HepG2 (cell line): ENCODE measurements around the gene PGA3. TPM values are rescaled to one million over a fixed set of nuclear protein-coding genes. Genes with fewer than 3 reads are reported as not detected.

Source experiments
- ARID4A ChIP-seq: sonication (generic); formaldehyde crosslinking; IDR thresholded peaks from 2 replicates; pipeline ENCODE4 v1.5.0; 2020; ENCODE audit warnings: mild to moderate bottlenecking, missing genetic modification reagents, borderline replicate concordance
- FOXA1 ChIP-seq, 2 experiments: fragments of 450-650 bp in 1 of 2; sonication (generic) in 1 of 2; formaldehyde crosslinking in 1 of 2; IDR thresholded peaks; 2 replicates each; pipeline versions ENCODE4 v1.4.0 to v1.6.1; 2016 to 2020; ENCODE audit warnings: missing genetic modification reagents in 1 of 2
- GABPA ChIP-seq, 2 experiments: IDR thresholded peaks; 2 replicates each; pipeline ENCODE4 v1.6.1; 2011 to 2016; ENCODE audit warnings: low read depth in 2 of 2, low read length in 1 of 2, missing biosample characterization in 1 of 2, missing genetic modification characterization in 1 of 2
- MXI1 ChIP-seq: IDR thresholded peaks from 3 replicates; pipeline ENCODE4 v1.6.1; 2012; ENCODE audit warnings: low read depth, low read length, inconsistent platforms, borderline replicate concordance
- NCOR1 ChIP-seq: fragments of 200-600 bp; sonication (generic); IDR thresholded peaks from 2 replicates; pipeline ENCODE4 v1.7.0; 2017; ENCODE audit warnings: antibody characterized with exemption, low read length, borderline replicate concordance
- NR2F2 ChIP-seq: IDR thresholded peaks from 2 replicates; pipeline ENCODE4 v1.6.1; 2012; ENCODE audit warnings: low read depth, inconsistent platforms, borderline replicate concordance
- PHF20 ChIP-seq: sonication (generic); formaldehyde crosslinking; IDR thresholded peaks from 2 replicates; pipeline ENCODE4 v1.5.0; 2020; ENCODE audit warnings: mild to moderate bottlenecking, missing genetic modification reagents
- SAP130 ChIP-seq: IDR thresholded peaks from 2 replicates; pipeline ENCODE4 v1.6.1; 2016; ENCODE audit warnings: low read depth
- TFDP2 ChIP-seq: sonication (generic); formaldehyde crosslinking; IDR thresholded peaks from 2 replicates; pipeline ENCODE4 v1.4.0; 2020; ENCODE audit warnings: missing genetic modification reagents
- ZNF460 ChIP-seq: sonication (generic); formaldehyde crosslinking; IDR thresholded peaks from 2 replicates; pipeline ENCODE4 v1.5.1; 2020; ENCODE audit warnings: missing genetic modification reagents, mild to moderate bottlenecking, borderline replicate concordance
- ZNF512B ChIP-seq: sonication (generic); formaldehyde crosslinking; IDR thresholded peaks from 2 replicates; pipeline ENCODE4 v1.5.1; 2020; ENCODE audit warnings: missing genetic modification reagents, mild to moderate bottlenecking, borderline replicate concordance
- ZNF556 ChIP-seq: sonication (generic); formaldehyde crosslinking; IDR thresholded peaks from 2 replicates; pipeline ENCODE4 v1.4.0; 2020; ENCODE audit warnings: mild to moderate bottlenecking, missing genetic modification reagents, borderline replicate concordance
- ZNF687 ChIP-seq: sonication (generic); formaldehyde crosslinking; IDR thresholded peaks from 2 replicates; pipeline ENCODE4 v1.5.1; 2020; ENCODE audit warnings: mild to moderate bottlenecking, missing genetic modification reagents, moderate library complexity
- ZNF703 ChIP-seq: sonication (generic); formaldehyde crosslinking; IDR thresholded peaks from 2 replicates; pipeline ENCODE4 v1.5.1; 2020; ENCODE audit warnings: missing genetic modification reagents, mild to moderate bottlenecking, moderate library complexity, borderline replicate concordance
- polyA plus RNA-seq, 8 experiments: library from polyadenylated mRNA; depleted of rRNA in 3 of 8; stranded (reverse) in 7 of 8; unstranded in 1 of 8; fragments of >200 nt; fragmentation: Illumina TruSeq in 4 of 8; extraction: Trizol in 4 of 8; gene quantifications; 2 replicates each; pipeline versions ENCODE4 v1.2.1 to v1.2.3, GENCODE V29; 2011 to 2016; ENCODE audit warnings: low read depth in 4 of 8, missing spikeins in 1 of 8, mixed read lengths in 1 of 8; ENCODE audit not compliant: insufficient read depth in 1 of 8
- total RNA-seq, 5 experiments: library from RNA; depleted of rRNA; stranded (reverse); fragments of >200 nt; fragmentation: Illumina TruSeq; extraction: Trizol; gene quantifications; 2 replicates each; pipeline ENCODE4 v1.2.3, GENCODE V29; 2016; ENCODE audit warnings: low read depth in 1 of 5

Gene PGA3
- total and polyA plus RNA-seq, 2 of the 13 experiments (the other 11 are each of a cell fraction or from before 2014, with no cell fraction given), result not detected

GRCh38 chr11:61161190-61162091 lies 41.9 kb upstream of the PGA3 start, which contains the start of gene VPS37C (continued):
- TF ChIP-seq ARID4A (CRISPR knock-in tag) (peak; percentile 85), NR2F2 (0 out of 2 replicates have a peak, but pooled peaks have one; percentile 22), ZNF703 (CRISPR knock-in tag) (peak; percentile 42; the same call in 1 of the 2 replicates), GABPA (IDR thresholded peaks at IDR 0.05; ENCODE audit: low read depth, low read length) (peak; percentile 94), GABPA (CRISPR knock-in tag; IDR thresholded peaks at IDR 0.05; ENCODE audit: low read depth) (peak; percentile 81), ZNF460 (CRISPR knock-in tag) (no peak), PHF20 (CRISPR knock-in tag) (peak; percentile 40; the same call in 1 of the 2 replicates), SAP130 (peak; percentile 81), ZNF556 (CRISPR knock-in tag) (peak; percentile 20), ZNF687 (CRISPR knock-in tag) (peak; percentile 89), FOXA1 (IDR thresholded peaks at IDR 0.05) (no peak), FOXA1 (CRISPR knock-in tag; IDR thresholded peaks at IDR 0.05) (peak; percentile 74; the same call in 1 of the 2 replicates), ZNF512B (CRISPR knock-in tag) (no peak), MXI1 (peak; percentile 59; the same call in 2 of the 3 replicates), NCOR1 (0 out of 2 replicates have a peak, but pooled peaks have one; percentile 3), TFDP2 (CRISPR knock-in tag) (peak; percentile 44; the same call in 1 of the 2 replicates)
